Naive thymus-derived CD4-positive, alpha-beta T cell (primary cell): ENCODE measurements around the gene CORO1C. TPM values are rescaled to one million over a fixed set of nuclear protein-coding genes. Genes with fewer than 3 reads are reported as not detected.
"Not testable (repeated sequence)": the region's sequence is repeated elsewhere in the genome, so short reads cannot be mapped to it uniquely, and the experiment has no call there.

Experiments
- ATAC-seq: fragments of 150-1000 bp; cut with Tn5 transposase; 2 replicates; pipeline ENCODE4 v1.10.0; 2021; ENCODE audit warnings: mild to moderate bottlenecking, moderate library complexity
- CTCF ChIA-PET: fragments of 350-600 bp; sonication (Branson Sonifier 250); formaldehyde crosslinking; loops from one replicate; lab custom pipeline; 2021; ENCODE audit warnings: antibody characterized with exemption; lab: Charles Lee
- POLR2A ChIA-PET: fragments of 350-600 bp; sonication (Branson Sonifier 250); formaldehyde crosslinking; loops from one replicate; lab custom pipeline; 2021; ENCODE audit warnings: antibody characterized with exemption, inconsistent platforms; lab: Charles Lee
- DNase-seq, 9 donors: peaks; one replicate each; pipeline versions ENCODE4 v3.0.0 to v3.0.0-alpha.2; 2020 to 2022; ENCODE audit warnings: mixed read lengths in 1 of 9
- H3K27ac ChIP-seq: one replicate; pipeline ENCODE4 v1.7.0; 2013; ENCODE audit warnings: mild to moderate bottlenecking, low read depth, low read length, moderate library complexity
- H3K27me3 ChIP-seq, 2 donors: one replicate each; pipeline ENCODE4 v1.7.0; 2013; ENCODE audit warnings: low read length in 2 of 2, mild to moderate bottlenecking in 2 of 2, moderate library complexity in 2 of 2; ENCODE audit not compliant: control insufficient read depth in 2 of 2, insufficient read depth in 2 of 2
- H3K36me3 ChIP-seq, 3 experiments: 1 replicate in 2 of 3; 2 replicates in 1 of 3; pipeline ENCODE4 v1.7.0; 2013; ENCODE audit warnings: low read length in 3 of 3, mild to moderate bottlenecking in 3 of 3, moderate library complexity in 1 of 3; ENCODE audit not compliant: insufficient read depth in 3 of 3, control insufficient read depth in 2 of 3
- H3K4me1 ChIP-seq, 2 donors: one replicate each; pipeline ENCODE4 v1.7.0; 2013; ENCODE audit warnings: low read length in 2 of 2, mild to moderate bottlenecking in 2 of 2, moderate library complexity in 1 of 2; ENCODE audit not compliant: control insufficient read depth in 2 of 2, insufficient read depth in 2 of 2
- H3K4me3 ChIP-seq: 2 replicates; pipeline ENCODE4 v1.7.0; 2013; ENCODE audit warnings: mild to moderate bottlenecking, low read length
- H3K9me3 ChIP-seq, 3 experiments: 1 replicate in 2 of 3; 2 replicates in 1 of 3; pipeline ENCODE4 v1.7.0; 2013; ENCODE audit warnings: low read length in 3 of 3; ENCODE audit not compliant: control insufficient read depth in 2 of 3
- H3K27ac Mint-ChIP-seq, 9 donors: one replicate each; pipeline ENCODE4 v1.8.0; 2020 to 2022; ENCODE audit warnings: mixed read lengths in 9 of 9, mild to moderate bottlenecking in 8 of 9, moderate library complexity in 5 of 9, inconsistent platforms in 2 of 9
- H3K27me3 Mint-ChIP-seq, 5 donors: one replicate each; pipeline ENCODE4 v1.8.0; 2021 to 2022; ENCODE audit warnings: mixed read lengths in 5 of 5, mild to moderate bottlenecking in 1 of 5
- H3K36me3 Mint-ChIP-seq, 5 donors: one replicate each; pipeline ENCODE4 v1.8.0; 2020 to 2022; ENCODE audit warnings: mixed read lengths in 5 of 5, mild to moderate bottlenecking in 3 of 5, inconsistent platforms in 1 of 5
- H3K4me1 Mint-ChIP-seq, 7 donors: one replicate each; pipeline ENCODE4 v1.8.0; 2020 to 2022; ENCODE audit warnings: mixed read lengths in 7 of 7, mild to moderate bottlenecking in 3 of 7, inconsistent platforms in 1 of 7
- H3K4me3 Mint-ChIP-seq, 10 donors: one replicate each; pipeline ENCODE4 v1.8.0; 2020 to 2022; ENCODE audit warnings: mild to moderate bottlenecking in 10 of 10, mixed read lengths in 10 of 10, moderate library complexity in 6 of 10, inconsistent platforms in 2 of 10
- H3K9me3 Mint-ChIP-seq, 11 donors: one replicate each; pipeline ENCODE4 v1.8.0; 2020 to 2022; ENCODE audit warnings: mixed read lengths in 11 of 11, mild to moderate bottlenecking in 4 of 11, inconsistent platforms in 1 of 11, moderate library complexity in 1 of 11
- intact Hi-C, 2 donors: fragments of 100-400 bp; cut with micrococcal nuclease; formaldehyde crosslinking; loops; one replicate each; pipeline ENCODE4 v1.15.1; 2023
- polyA plus RNA-seq, 2 donors: library from polyadenylated mRNA; unstranded; fragments of 300-500 nt; fragmentation: Illumina TruSeq; gene quantifications; one replicate each; pipeline ENCODE4 v1.2.3, GENCODE V29; 2021
- total RNA-seq, 6 experiments: library from RNA in 5 of 6; stranded (reverse) in 5 of 6; gene quantifications; 1 replicate in 5 of 6; 2 replicates in 1 of 6; pipeline ENCODE4 v1.2.3 and lab custom pipeline; 2021 to 2026

The CORO1C gene
- total and polyA plus RNA-seq, 7 experiments from 2014 or later = 2.5 to 71.8 (median 8.9) TPM

- H3K4me3 Mint-ChIP-seq, H3K36me3 Mint-ChIP-seq, H3K4me3 ChIP-seq, ATAC-seq, POLR2A ChIA-PET, H3K27me3 ChIP-seq, H3K27ac ChIP-seq, H3K9me3 Mint-ChIP-seq, H3K36me3 ChIP-seq, H3K4me1 ChIP-seq, DNase-seq, H3K9me3 ChIP-seq: not testable (repeated sequence)
- peaks cover 0 to 11% (median 0%) of the 10 kb centered on the region in 5 donors for H3K27me3 Mint-ChIP-seq
- peaks cover 0 to 36% (median 22%) of the 10 kb centered on the region in 7 donors for H3K4me1 Mint-ChIP-seq
- intact Hi-C loops = loop anchor here (2.0 to 10.0 kb wide), 7 partner anchors 69 to 1262 kb away; partner anchors contain the start of genes ANKRD13A (in 1 of the 2), FAM222A (in 1 of the 2), FICD (in 1 of the 2) and GIT2 (in 1 of the 2)
- H3K27ac Mint-ChIP-seq = peak overlapping the region in 3 of 9 donors; percentile 25 to 98 (median 95)
- CTCF ChIA-PET = interaction anchor here (0.7 to 2.4 kb wide), 3 partner anchors 54 to 164 kb away, joined by 3 to 10 read pairs (median 4); no protein-coding TSS in a partner anchor
These were observed 1.9 kb upstream of the CORO1C start for GRCh38 chr12:108733230-108733531.

- peaks cover 4 to 6% of the 10 kb centered on the region in 2 donors for H3K4me1 ChIP-seq
These were observed 1.3 kb upstream of the CORO1C start for GRCh38 chr12:108732489-108733229.

DNA sequence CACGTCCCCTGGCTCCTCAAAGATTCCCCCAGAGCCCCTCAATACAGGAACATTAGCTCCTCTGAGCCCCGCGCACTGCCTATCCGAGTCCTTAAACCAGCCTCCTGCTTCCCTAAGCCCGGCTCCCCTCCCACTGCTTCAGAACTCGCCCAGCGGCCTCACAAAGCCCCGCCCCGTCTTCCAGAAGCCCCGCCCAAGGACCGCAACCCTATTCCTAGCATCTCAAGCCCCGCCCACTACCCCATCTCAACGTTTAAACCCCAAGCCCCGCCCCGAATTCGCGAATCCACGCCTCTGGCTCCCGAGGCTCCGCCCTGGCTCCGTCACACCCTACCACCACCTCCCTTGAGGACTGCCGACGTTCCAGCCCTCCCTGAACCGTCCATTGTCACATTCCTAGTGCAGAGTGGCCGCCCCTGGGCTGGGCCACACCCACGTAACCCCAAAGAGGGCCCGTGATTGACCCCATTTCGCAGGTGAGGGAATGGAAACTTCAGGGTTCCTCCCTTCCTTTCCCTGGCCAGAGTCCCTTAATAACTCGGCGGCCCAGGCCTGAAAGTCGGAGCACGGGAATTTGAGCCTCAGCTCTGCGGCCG is 646 bp upstream of the CORO1C start:
- Mint-ChIP-seq H3K4me1 (peaks cover 0 to 43% (median 19%) of the 10 kb centered on the region in 7 donors), H3K27me3 (peaks cover 0 to 9% (median 0%) of the 10 kb centered on the region in 5 donors), H3K9me3 (no peaks in the 10 kb centered on the region), H3K4me3 (peak overlapping the region; percentile 94 to 99 (median 96)), H3K27ac (peak overlapping the region; percentile 79 to 98 (median 96)), H3K36me3 (peaks cover 0 to 3% (median 0%) of the 10 kb centered on the region in 5 donors)
- H3K4me1 ChIP-seq = peaks cover 4 to 6% of the 10 kb centered on the region in 2 donors
- H3K9me3 ChIP-seq = no peaks in the 10 kb centered on the region
- H3K36me3 ChIP-seq = peaks cover 0 to 3% (median 0%) of the 10 kb centered on the region in 3 experiments
- intact Hi-C loops = loop anchor here (1.0 to 10.0 kb wide), 20 partner anchors 41 to 1263 kb away; partner anchors contain the start of genes FICD (in 2 of the 2), SELPLG (in 2 of the 2), SSH1 (in 2 of the 2) and USP30 (in 2 of the 2)
- no peaks in the 10 kb centered on the region for H3K27me3 ChIP-seq
- peak; percentile 80 for ATAC-seq
- CTCF ChIA-PET = interaction anchor here (0.6 to 2.4 kb wide), 4 partner anchors 10 to 220 kb away, joined by 3 to 10 read pairs (median 4); no protein-coding TSS in a partner anchor
- peak; percentile 92 to 97 (median 94) for DNase-seq
- peak overlapping the region; percentile 99 for H3K4me3 ChIP-seq
- POLR2A ChIA-PET = no interaction called here
- peak overlapping the region; percentile 78 for H3K27ac ChIP-seq

More at GRCh38 chr12:108732489-108733229, 1.3 kb upstream of the CORO1C start:
- Mint-ChIP-seq H3K9me3 (no peaks in the 10 kb centered on the region), H3K27ac (peak overlapping the region; percentile 79 to 98 (median 96)), H3K4me3 (peak overlapping the region; percentile 94 to 99 (median 96)), H3K36me3 (no peaks in the 10 kb centered on the region), H3K27me3 (peaks cover 0 to 9% (median 0%) of the 10 kb centered on the region in 5 donors), H3K4me1 (peaks cover 0 to 39% (median 19%) of the 10 kb centered on the region in 7 donors)
- H3K36me3 ChIP-seq = peaks cover 0 to 3% (median 0%) of the 10 kb centered on the region in 3 experiments
- H3K9me3 ChIP-seq = no peaks in the 10 kb centered on the region
- peak overlapping the region; percentile 78 for H3K27ac ChIP-seq
- ATAC-seq (no peak), DNase-seq (no peak)
- CTCF ChIA-PET = interaction anchor here (0.7 to 2.4 kb wide), 4 partner anchors 53 to 164 kb away, joined by 3 to 10 read pairs (median 4); no protein-coding TSS in a partner anchor
- H3K4me3 ChIP-seq = peak overlapping the region; percentile 99
- POLR2A ChIA-PET = no interaction called here
- H3K27me3 ChIP-seq = no peaks in the 10 kb centered on the region
- intact Hi-C loops = loop anchor here (1.0 to 10.0 kb wide), 8 partner anchors 41 to 1262 kb away; partner anchors contain the start of genes ANKRD13A (in 1 of the 2), FAM222A (in 1 of the 2), FICD (in 1 of the 2) and GIT2 (in 1 of the 2)

- ChIA-PET POLR2A (interaction anchor here (0.6 to 1.0 kb wide), 2 partner anchors 73 to 97 kb away, joined by 3 read pairs; partner anchors contain the start of gene SELPLG), CTCF (interaction anchor here (0.8 to 1.4 kb wide), 4 partner anchors 66 to 113 kb away, joined by 3 to 5 read pairs (median 3); no protein-coding TSS in a partner anchor)
- Mint-ChIP-seq H3K4me3 (peak overlapping the region; percentile 81 to 96 (median 88)), H3K27ac (peak overlapping the region in 8 of 9 donors; percentile 57 to 88 (median 74)), H3K4me1 (peaks cover 0 to 44% (median 19%) of the 10 kb centered on the region in 7 donors), H3K36me3 (peaks cover 0 to 3% (median 0%) of the 10 kb centered on the region in 5 donors), H3K9me3 (no peaks in the 10 kb centered on the region), H3K27me3 (peaks cover 0 to 9% (median 0%) of the 10 kb centered on the region in 5 donors)
- DNase-seq (peak; percentile 9 to 54 (median 22)), ATAC-seq (no peak)
- Histone ChIP-seq H3K4me3 (peak overlapping the region; percentile 58), H3K36me3 (peaks cover 0 to 3% (median 0%) of the 10 kb centered on the region in 3 experiments), H3K9me3 (no peaks in the 10 kb centered on the region), H3K27ac (peak overlapping the region; percentile 68), H3K27me3 (no peaks in the 10 kb centered on the region), H3K4me1 (peaks cover 4 to 6% of the 10 kb centered on the region in 2 donors)
- intact Hi-C loops = loop anchor here (1.0 to 10.0 kb wide), 19 partner anchors 39 to 1264 kb away; partner anchors contain the start of genes SELPLG (in 2 of the 2), SSH1 (in 2 of the 2), USP30 (in 2 of the 2) and ALKBH2 (in 1 of the 2)
These were observed 783 bp downstream of the CORO1C start for GRCh38 chr12:108730365-108731104.

DNA sequence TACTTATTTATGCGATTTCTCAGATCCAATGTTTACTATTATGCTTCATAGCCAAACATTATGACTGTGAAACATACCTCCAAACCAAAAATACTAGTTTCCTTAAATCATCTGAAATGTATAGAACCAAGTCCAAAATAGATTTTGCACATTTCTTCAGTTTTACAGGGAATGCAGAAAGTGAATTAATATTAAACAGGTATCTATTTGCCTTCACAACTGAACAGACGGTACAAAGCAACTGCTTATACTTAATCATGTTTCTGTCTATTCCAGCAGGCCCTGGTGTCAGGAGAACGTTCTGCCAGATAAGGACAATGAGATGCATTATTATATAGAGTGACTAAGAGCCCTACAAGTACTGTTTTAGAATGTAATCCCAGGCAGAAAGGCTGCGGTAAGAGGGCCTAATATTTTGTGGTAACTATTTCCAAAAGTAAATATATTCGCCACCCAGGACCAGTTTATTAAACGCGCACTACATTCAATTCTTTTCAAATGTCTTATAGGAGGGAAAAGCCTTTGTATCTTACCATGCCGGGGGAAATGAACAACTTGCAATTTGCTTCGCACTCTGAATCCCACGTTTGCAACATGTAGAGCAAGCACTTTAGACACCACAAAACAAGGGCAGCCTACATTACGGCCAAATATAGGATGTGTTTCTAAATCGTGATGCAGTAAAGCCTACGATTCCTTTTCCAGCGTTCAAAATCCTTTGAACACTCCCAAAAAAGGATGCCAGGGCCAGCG is 1.5 kb downstream of the CORO1C start:
- Histone ChIP-seq H3K27me3 (no peaks in the 10 kb centered on the region), H3K9me3 (no peaks in the 10 kb centered on the region), H3K4me3 (peak overlapping the region; percentile 58), H3K36me3 (peaks cover 0 to 3% (median 0%) of the 10 kb centered on the region in 3 experiments), H3K4me1 (peaks cover 4 to 6% of the 10 kb centered on the region in 2 donors), H3K27ac (peak overlapping the region; percentile 68)
- ATAC-seq (no peak), DNase-seq (no peak)
- intact Hi-C loops = loop anchor here (2.0 to 10.0 kb wide), 11 partner anchors 73 to 1265 kb away; partner anchors contain the start of genes USP30 (in 2 of the 2), ALKBH2 (in 1 of the 2), ANKRD13A (in 1 of the 2) and FAM222A (in 1 of the 2)
- ChIA-PET CTCF (interaction anchor here (0.8 to 1.4 kb wide), 4 partner anchors 65 to 112 kb away, joined by 3 to 5 read pairs (median 3); no protein-coding TSS in a partner anchor), POLR2A (interaction anchor here (1.0 kb wide), 1 partner anchor 96 kb away, joined by 3 read pairs; the partner anchor contains the start of gene SELPLG)
- Mint-ChIP-seq H3K4me1 (peaks cover 3 to 50% (median 22%) of the 10 kb centered on the region in 7 donors), H3K27me3 (peaks cover 0 to 9% (median 0%) of the 10 kb centered on the region in 5 donors), H3K9me3 (no peaks in the 10 kb centered on the region), H3K36me3 (peaks cover 0 to 3% (median 0%) of the 10 kb centered on the region in 5 donors), H3K4me3 (peak overlapping the region; percentile 81 to 96 (median 88)), H3K27ac (peak overlapping the region; percentile 6 to 88 (median 63))
